H1 (cell line): Measurements from ENCODE around the gene XRRA1.

ENCODE experiments used
- EP300 ChIP-seq, 2 experiments: IDR thresholded peaks; 1 replicate in 1 of 2; 2 replicates in 1 of 2; pipeline ENCODE4 v1.6.1; 2011 to 2012; ENCODE audit warnings: low read depth in 2 of 2, low read length in 2 of 2, mild to moderate bottlenecking in 2 of 2, borderline replicate concordance in 1 of 2, inconsistent platforms in 1 of 2, moderate library complexity in 1 of 2
- MAX ChIP-seq: IDR thresholded peaks from 2 replicates; pipeline ENCODE4 v1.6.1; 2012; ENCODE audit warnings: inconsistent platforms

GRCh38 chr11:74866557-74866956, 82.3 kb downstream of the XRRA1 start:
- no peak for TF ChIP-seq MAX
- no peak for TF ChIP-seq EP300 (IDR thresholded peaks at IDR 0.05; ENCODE audit: borderline replicate concordance in 1 of 2, low read depth in 2 of 2, low read length in 2 of 2)
